ENCODE measurements around the gene APLN.

- TF ChIP-seq CTCF (IDR thresholded peaks at IDR 0.05; ENCODE audit: low read depth, low read length, poor library complexity, severe bottlenecking) (no peak), EZH2phosphoT487 (IDR thresholded peaks at IDR 0.05; ENCODE audit: borderline replicate concordance, low read length) (no peak)
Measured at GRCh38 chrX:129701624-129702069, 46.9 kb upstream of the APLN start.
